Fibroblast of pulmonary artery (primary cell): Measurements from ENCODE around the gene DDOST.

Experiments
- DNase-seq: peaks from one replicate; pipeline ENCODE4 v3.0.0-alpha.2; 2010; ENCODE audit warnings: low read depth
- H3K4me3 ChIP-seq: replicated peaks from 2 replicates; pipeline ENCODE4 v1.5.1; 2011; ENCODE audit warnings: low read depth, mild to moderate bottlenecking, control low read depth, low read length, moderate library complexity
- TF ChIP-seq, protein P1 (sequence below): IDR thresholded peaks from 2 replicates; pipeline ENCODE4 v1.5.1; 2011; ENCODE audit warnings: mild to moderate bottlenecking, control low read depth, low read length, inconsistent platforms; ENCODE audit errors: missing control alignments

DDOST gene

GRCh38 chr1:20630729-20631128, 30.4 kb downstream of the DDOST start:
- peak; percentile 11 for DNase-seq
- no peak overlapping the region for H3K4me3 ChIP-seq
- TF ChIP-seq, protein P1, sequence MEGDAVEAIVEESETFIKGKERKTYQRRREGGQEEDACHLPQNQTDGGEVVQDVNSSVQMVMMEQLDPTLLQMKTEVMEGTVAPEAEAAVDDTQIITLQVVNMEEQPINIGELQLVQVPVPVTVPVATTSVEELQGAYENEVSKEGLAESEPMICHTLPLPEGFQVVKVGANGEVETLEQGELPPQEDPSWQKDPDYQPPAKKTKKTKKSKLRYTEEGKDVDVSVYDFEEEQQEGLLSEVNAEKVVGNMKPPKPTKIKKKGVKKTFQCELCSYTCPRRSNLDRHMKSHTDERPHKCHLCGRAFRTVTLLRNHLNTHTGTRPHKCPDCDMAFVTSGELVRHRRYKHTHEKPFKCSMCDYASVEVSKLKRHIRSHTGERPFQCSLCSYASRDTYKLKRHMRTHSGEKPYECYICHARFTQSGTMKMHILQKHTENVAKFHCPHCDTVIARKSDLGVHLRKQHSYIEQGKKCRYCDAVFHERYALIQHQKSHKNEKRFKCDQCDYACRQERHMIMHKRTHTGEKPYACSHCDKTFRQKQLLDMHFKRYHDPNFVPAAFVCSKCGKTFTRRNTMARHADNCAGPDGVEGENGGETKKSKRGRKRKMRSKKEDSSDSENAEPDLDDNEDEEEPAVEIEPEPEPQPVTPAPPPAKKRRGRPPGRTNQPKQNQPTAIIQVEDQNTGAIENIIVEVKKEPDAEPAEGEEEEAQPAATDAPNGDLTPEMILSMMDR = no peak

DNA sequence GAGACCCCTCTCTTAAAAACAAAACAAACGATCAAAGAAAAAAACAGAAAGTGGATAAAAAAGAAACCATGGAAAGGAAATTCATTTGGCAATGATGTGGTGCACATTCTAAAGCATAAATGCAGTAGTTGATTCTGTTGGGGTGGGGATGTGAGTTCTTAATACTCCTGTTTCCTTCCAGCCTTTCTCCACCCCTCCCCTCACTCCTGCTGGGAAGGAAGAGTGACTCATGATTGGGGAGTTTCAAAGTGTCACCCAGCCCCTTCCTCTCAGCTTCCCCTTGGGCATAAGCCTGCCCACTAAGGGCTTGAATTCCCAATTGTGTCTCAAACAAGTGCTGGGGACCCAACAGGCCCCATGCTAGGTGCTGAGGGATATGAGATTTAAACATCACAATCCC, 34.6 kb downstream of the DDOST start:
- H3K4me3 ChIP-seq = no peak overlapping the region
- TF ChIP-seq, protein P1 = no peak

GRCh38 chr1:20626098-20626427, 35.1 kb downstream of the DDOST start:
- no peak for DNase-seq
- TF ChIP-seq, protein P1 = no peak
- no peak overlapping the region for H3K4me3 ChIP-seq

More for the DNA sequence above, 34.6 kb downstream of the DDOST start:
- no peak for DNase-seq

GRCh38 chr1:20625176-20626097, 35.7 kb downstream of the DDOST start:
- DNase-seq = no peak
- TF ChIP-seq, protein P1 = no peak
- no peak overlapping the region for H3K4me3 ChIP-seq

DNA sequence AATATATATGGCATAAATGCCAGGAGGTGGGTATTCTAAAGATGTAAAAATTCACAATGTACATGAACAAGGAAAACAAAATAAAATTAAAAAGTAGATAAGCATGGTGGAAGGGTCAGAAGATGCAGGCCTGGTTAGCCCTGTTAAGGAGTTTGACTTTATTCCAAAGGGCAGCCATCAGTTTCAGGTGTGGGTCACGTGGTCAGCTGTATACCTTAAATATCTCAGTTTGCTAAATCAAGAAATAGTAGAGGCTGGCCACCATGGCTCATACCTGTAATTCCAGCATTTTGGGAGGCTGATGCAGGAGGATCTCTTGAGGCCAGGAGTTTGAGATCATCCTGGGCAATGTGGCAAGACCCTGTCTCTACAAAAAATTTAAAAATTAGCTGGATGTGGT, 36.5 kb downstream of the DDOST start:
- no peak for DNase-seq
- H3K4me3 ChIP-seq = no peak overlapping the region
- TF ChIP-seq, protein P1 = no peak

GRCh38 chr1:20621012-20621411, 40.2 kb downstream of the DDOST start:
- TF ChIP-seq, protein P1 = no peak
- no peak overlapping the region for H3K4me3 ChIP-seq
- DNase-seq = no peak

- DNase-seq = no peak
- no peak overlapping the region for H3K4me3 ChIP-seq
- TF ChIP-seq, protein P1 = no peak
Measured at GRCh38 chr1:20619999-20620398, 41.2 kb downstream of the DDOST start.
